Measurements from ENCODE around the gene ACSS2.

- TF ChIP-seq CTCF (IDR thresholded peaks at IDR 0.05; ENCODE audit: insufficient read depth, low read depth, low read length) (no peak), EZH2 (IDR thresholded peaks at IDR 0.05; ENCODE audit: insufficient read depth, low read length) (no peak)
These were observed 31.4 kb downstream of the ACSS2 start for GRCh38 chr20:34907616-34908469.
